Panc1 (cell line): Measurements from ENCODE around the gene ANP32B. TPM values are rescaled to one million over a fixed set of nuclear protein-coding genes. Genes with fewer than 3 reads are reported as not detected.

Experiments
- ATAC-seq: fragments of 200-7000 bp; cut with Tn5 transposase; 2 replicates; pipeline ENCODE4 v1.9.1; 2020; ENCODE audit warnings: mild to moderate bottlenecking, moderate library complexity
- BruUV-seq: library from RNA; stranded (reverse); fragments of 400-500 nt; replicated peaks from 2 replicates; lab custom pipeline; 2021; lab: Mats Ljungman, UMichigan
- CTCF ChIA-PET: fragments of 300-600 bp; sonication (Branson Sonifier 250); formaldehyde crosslinking; loops from one replicate; lab custom pipeline; 2022; ENCODE audit warnings: antibody characterized with exemption; lab: Charles Lee
- POLR2A ChIA-PET: fragments of 300-600 bp; sonication (Branson Sonifier 250); formaldehyde crosslinking; loops from one replicate; lab custom pipeline; 2022; ENCODE audit warnings: antibody characterized with exemption; lab: Charles Lee
- DNase-seq: peaks from one replicate; pipeline ENCODE4 v3.0.0-alpha.2; 2010; ENCODE audit warnings: low read depth, low spot score
- H3K27ac ChIP-seq: 2 replicates; pipeline ENCODE4 v1.5.1; 2011; ENCODE audit warnings: mild to moderate bottlenecking, low read length, inconsistent platforms
- H3K27me3 ChIP-seq: fragments of 200-500 bp; sonication (Bioruptor generic); 2 replicates; pipeline ENCODE4 v1.6.0; 2014; ENCODE audit warnings: low read length, inconsistent platforms; ENCODE audit not compliant: control insufficient read depth, insufficient read depth
- H3K36me3 ChIP-seq: fragments of 200-500 bp; sonication (Bioruptor generic); 2 replicates; pipeline ENCODE4 v1.5.1; 2014; ENCODE audit warnings: inconsistent platforms, mild to moderate bottlenecking, low read length, moderate library complexity; ENCODE audit not compliant: control insufficient read depth, insufficient read depth
- H3K4me1 ChIP-seq: 2 replicates; pipeline ENCODE4 v1.5.1; 2011; ENCODE audit warnings: inconsistent platforms, mild to moderate bottlenecking, low read length, moderate library complexity; ENCODE audit not compliant: control insufficient read depth, insufficient read depth
- H3K4me3 ChIP-seq, 2 experiments: 2 replicates each; pipeline ENCODE4 v1.5.1; 2011 to 2012; ENCODE audit warnings: low read depth in 2 of 2, low read length in 2 of 2, mild to moderate bottlenecking in 2 of 2, inconsistent platforms in 1 of 2, moderate library complexity in 1 of 2
- H3K9me3 ChIP-seq: fragments of 200-500 bp; sonication (Bioruptor generic); 2 replicates; pipeline ENCODE4 v1.5.1; 2014; ENCODE audit warnings: low read depth, mild to moderate bottlenecking, inconsistent platforms, low read length, moderate library complexity; ENCODE audit not compliant: control insufficient read depth, insufficient read depth
- CTCF ChIP-seq: fragments of 450-650 bp; IDR thresholded peaks from 2 replicates; pipeline ENCODE4 v1.5.1; 2017; ENCODE audit warnings: mild to moderate bottlenecking
- POLR2AphosphoS5 ChIP-seq: IDR thresholded peaks from 2 replicates; pipeline ENCODE4 v1.6.1; 2012; ENCODE audit warnings: mild to moderate bottlenecking, low read depth, low read length, moderate library complexity
- REST ChIP-seq, 2 experiments: IDR thresholded peaks; 2 replicates each; pipeline ENCODE4 v1.6.1; 2011 to 2012; ENCODE audit warnings: low read depth in 2 of 2, control low read depth in 1 of 2, low read length in 1 of 2, mild to moderate bottlenecking in 1 of 2, moderate library complexity in 1 of 2; ENCODE audit not compliant: insufficient read depth in 1 of 2
- SIN3A ChIP-seq: IDR thresholded peaks from 2 replicates; pipeline ENCODE4 v1.6.1; 2012; ENCODE audit warnings: low read depth, mild to moderate bottlenecking, low read length, moderate library complexity, borderline replicate concordance; ENCODE audit not compliant: insufficient read depth
- TCF7L2 ChIP-seq: IDR thresholded peaks from 2 replicates; pipeline ENCODE4 v1.6.1; 2011; ENCODE audit warnings: mild to moderate bottlenecking, low read depth, low read length, inconsistent platforms
- in situ Hi-C: cut with HindIII; loops from 2 replicates; pipeline ENCODE4 v1.10.0; 2016; ENCODE audit warnings: low sequenced_read_pairs, low pct_unique_long_range_greater_than_20kb
- intact Hi-C: fragments of 100-400 bp; cut with micrococcal nuclease; formaldehyde crosslinking; loops from one replicate; pipeline ENCODE4 v1.10.0; 2022; ENCODE audit not compliant: unreplicated experiment
- total RNA-seq: library from RNA; stranded (reverse); gene quantifications from one replicate; pipeline ENCODE4 v1.2.1, GENCODE V29; 2021; ENCODE audit not compliant: unreplicated experiment

ANP32B gene
- total RNA-seq, 1 experiment from 2014 or later: 109 TPM

- Histone ChIP-seq H3K27ac (no peak overlapping the region), H3K27me3 (no peaks in the 10 kb centered on the region), H3K9me3 (no peaks in the 10 kb centered on the region), H3K4me3 (no peak overlapping the region), H3K36me3 (no peaks in the 10 kb centered on the region; the same call in 1 of the 2 replicates), H3K4me1 (no peaks in the 10 kb centered on the region)
- ChIA-PET CTCF (no interaction called here), POLR2A (no interaction called here)
- DNase-seq (no peak), ATAC-seq (no peak)
- intact Hi-C loops (no loop called here), in situ Hi-C loops (no loop called here)
- BruUV-seq: no TSS peak
- TF ChIP-seq POLR2AphosphoS5 (no peak), SIN3A (no peak), CTCF (no peak), REST (IDR thresholded peaks at IDR 0.05; ENCODE audit: insufficient read depth in 1 of 2, low read depth in 2 of 2, low read length in 1 of 2) (no peak), TCF7L2 (no peak)
Measured at GRCh38 chr9:98024702-98025101, 41.6 kb downstream of the ANP32B start.

GRCh38 chr9:98031169-98031568 is 48.0 kb downstream of the ANP32B start:
- DNase-seq (no peak), ATAC-seq (no peak)
- BruUV-seq: no TSS peak
- CTCF ChIA-PET: no interaction called here
- intact Hi-C loops: loop anchor here (10.0 kb wide), 1 partner anchor 106 kb away; the partner anchor contains the start of gene TRMO
- Histone ChIP-seq H3K27ac (no peak overlapping the region), H3K4me1 (no peaks in the 10 kb centered on the region), H3K27me3 (no peaks in the 10 kb centered on the region), H3K4me3 (no peak overlapping the region), H3K36me3 (no peaks in the 10 kb centered on the region), H3K9me3 (no peaks in the 10 kb centered on the region)
- no peak for TF ChIP-seq POLR2AphosphoS5
- TF ChIP-seq TCF7L2: no peak
- no peak for TF ChIP-seq CTCF
- no peak for TF ChIP-seq REST (IDR thresholded peaks at IDR 0.05; ENCODE audit: insufficient read depth in 1 of 2, low read depth in 2 of 2, low read length in 1 of 2)
- no peak for TF ChIP-seq SIN3A
- POLR2A ChIA-PET: no interaction called here
- in situ Hi-C loops: no loop called here
